Lower leg skin (tissue), 3 donors: ENCODE measurements around the gene NEB.
"Not testable (repeated sequence)": the region's sequence is repeated elsewhere in the genome, so short reads cannot be mapped to it uniquely, and the experiment has no call there.

Experiments
- CTCF ChIP-seq, 3 donors: fragments of 450-650 bp; IDR thresholded peaks; one replicate each; pipeline ENCODE4 v1.5.1; 2016; ENCODE audit warnings: antibody characterized with exemption in 3 of 3, mild to moderate bottlenecking in 3 of 3, moderate library complexity in 2 of 3
- POLR2A ChIP-seq, 2 donors: fragments of 450-650 bp; IDR thresholded peaks; one replicate each; pipeline ENCODE4 v1.6.1; 2016 to 2017; ENCODE audit warnings: antibody characterized with exemption in 2 of 2, mild to moderate bottlenecking in 1 of 2, moderate library complexity in 1 of 2

GRCh38 chr2:151591250-151591907, 142.9 kb downstream of the NEB start:
- TF ChIP-seq CTCF, POLR2A (IDR thresholded peaks at IDR 0.05): not testable (repeated sequence)
